ENCODE measurements around the gene AHCTF1.

The AHCTF1 gene, protein sequence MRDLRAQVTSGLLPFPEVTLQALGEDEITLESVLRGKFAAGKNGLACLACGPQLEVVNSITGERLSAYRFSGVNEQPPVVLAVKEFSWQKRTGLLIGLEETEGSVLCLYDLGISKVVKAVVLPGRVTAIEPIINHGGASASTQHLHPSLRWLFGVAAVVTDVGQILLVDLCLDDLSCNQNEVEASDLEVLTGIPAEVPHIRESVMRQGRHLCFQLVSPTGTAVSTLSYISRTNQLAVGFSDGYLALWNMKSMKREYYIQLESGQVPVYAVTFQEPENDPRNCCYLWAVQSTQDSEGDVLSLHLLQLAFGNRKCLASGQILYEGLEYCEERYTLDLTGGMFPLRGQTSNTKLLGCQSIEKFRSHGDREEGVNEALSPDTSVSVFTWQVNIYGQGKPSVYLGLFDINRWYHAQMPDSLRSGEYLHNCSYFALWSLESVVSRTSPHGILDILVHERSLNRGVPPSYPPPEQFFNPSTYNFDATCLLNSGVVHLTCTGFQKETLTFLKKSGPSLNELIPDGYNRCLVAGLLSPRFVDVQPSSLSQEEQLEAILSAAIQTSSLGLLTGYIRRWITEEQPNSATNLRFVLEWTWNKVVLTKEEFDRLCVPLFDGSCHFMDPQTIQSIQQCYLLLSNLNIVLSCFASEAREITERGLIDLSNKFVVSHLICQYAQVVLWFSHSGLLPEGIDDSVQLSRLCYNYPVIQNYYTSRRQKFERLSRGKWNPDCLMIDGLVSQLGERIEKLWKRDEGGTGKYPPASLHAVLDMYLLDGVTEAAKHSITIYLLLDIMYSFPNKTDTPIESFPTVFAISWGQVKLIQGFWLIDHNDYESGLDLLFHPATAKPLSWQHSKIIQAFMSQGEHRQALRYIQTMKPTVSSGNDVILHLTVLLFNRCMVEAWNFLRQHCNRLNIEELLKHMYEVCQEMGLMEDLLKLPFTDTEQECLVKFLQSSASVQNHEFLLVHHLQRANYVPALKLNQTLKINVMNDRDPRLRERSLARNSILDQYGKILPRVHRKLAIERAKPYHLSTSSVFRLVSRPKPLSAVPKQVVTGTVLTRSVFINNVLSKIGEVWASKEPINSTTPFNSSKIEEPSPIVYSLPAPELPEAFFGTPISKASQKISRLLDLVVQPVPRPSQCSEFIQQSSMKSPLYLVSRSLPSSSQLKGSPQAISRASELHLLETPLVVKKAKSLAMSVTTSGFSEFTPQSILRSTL (N-terminal part only)

DNA sequence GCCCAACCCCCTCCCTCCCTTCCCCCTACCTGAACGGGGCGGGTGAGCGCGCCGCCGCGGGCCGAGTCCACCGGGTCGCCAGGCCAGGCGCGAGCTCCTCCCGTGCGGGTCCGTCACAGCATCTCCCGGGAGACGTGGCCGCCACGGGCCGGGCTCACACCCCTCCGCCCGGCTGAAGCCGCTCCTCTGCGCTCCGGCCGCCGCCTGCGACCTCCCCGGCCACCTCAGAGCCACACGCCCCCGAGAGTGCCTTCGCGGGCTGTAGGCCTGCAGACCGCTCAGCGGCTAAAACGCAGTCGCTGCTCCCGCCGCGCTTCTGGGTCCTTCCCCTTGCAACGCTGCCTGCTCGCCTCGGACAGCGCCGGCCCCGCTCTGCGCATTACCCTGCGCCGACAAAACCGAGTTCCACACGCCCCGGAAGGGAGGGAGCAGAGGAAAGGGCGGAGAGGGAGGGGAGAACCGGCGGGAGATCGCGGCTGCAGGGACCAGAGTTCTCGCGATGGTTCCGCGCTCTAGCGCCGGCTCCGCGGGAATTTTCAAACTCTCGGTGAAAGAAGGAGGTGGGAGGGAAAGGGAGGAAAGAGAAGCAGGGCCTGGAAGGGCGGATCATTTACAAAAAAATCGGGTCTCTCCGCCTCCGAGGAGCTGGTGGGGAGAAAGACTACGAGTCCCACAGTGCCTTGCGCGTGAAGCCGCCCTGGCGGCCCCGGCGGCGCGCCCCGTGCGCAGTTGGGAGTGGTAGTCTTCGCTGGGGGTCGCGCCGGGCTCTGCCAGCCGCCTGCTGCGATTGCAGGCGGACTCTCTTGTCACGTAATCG, at the start of gene AHCTF1:
Gene AHCTF1 (minus strand): TSS at position 400 of the 817 bp plus-strand sequence. CDS start 13,578 bp downstream, outside the sequence.
- peak; percentile 98 for DNase-seq (ENCODE audit: low read depth)

DNA sequence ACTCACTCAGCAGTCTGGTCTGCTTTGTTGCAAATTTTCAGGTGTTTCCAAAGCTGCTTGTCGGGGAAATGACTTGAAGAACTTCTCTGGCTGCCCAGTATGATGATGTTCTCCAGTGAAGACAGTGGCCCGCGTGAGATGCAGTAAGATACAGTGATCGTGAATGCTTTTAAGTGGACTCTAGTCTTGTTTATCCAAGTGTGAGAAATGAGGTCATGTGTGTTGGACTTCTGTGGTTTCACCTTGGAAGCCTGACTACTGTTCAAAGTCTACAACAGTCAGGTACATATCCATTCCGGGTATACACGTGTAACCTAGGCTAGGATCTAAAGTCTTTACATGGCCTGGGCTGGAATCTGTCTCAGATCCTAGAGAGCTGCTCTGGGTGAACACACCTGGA, 47.0 kb upstream of the AHCTF1 start:
- no peak for DNase-seq (ENCODE audit: low read depth)

DNA sequence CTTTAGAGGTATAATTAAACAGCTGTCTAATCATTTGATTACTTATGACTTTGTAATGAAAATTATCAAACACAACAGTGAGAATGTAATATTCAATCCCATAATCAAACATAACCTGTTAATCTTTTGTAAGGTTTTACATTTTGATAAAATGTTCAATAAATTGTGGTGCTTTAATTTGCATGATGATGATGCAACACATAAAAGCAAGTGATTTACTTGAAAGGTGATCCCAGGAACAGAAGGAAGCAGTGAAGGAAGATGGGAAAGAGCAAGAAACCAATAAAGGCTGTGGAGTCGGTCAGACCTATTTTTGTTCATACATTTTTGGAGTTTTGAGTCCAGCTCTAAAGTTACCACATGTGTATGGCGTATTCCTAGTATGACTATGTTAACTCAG, 46.5 kb upstream of the AHCTF1 start:
- no peak for DNase-seq (ENCODE audit: low read depth)

DNA sequence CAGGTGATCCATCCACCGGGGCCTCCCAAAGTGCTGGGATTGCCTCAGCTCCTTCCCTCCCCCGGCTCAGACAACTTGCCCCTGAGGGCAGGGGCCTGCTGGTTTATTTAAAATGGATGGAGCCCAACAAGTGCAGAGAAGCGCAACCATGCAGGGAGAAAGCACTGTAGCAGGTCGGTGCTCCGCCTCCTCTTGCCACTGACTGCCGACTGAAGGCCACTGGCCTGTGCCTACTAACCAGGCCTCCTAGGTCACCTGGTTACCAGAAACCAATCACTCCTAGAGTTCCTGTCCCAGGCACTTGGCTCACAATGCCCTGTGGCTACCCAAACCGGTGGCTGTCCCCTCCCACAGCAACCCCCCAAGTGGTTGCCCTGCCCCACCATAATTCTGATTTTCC, 40.2 kb upstream of the AHCTF1 start:
- no peak for DNase-seq (ENCODE audit: low read depth)

DNA sequence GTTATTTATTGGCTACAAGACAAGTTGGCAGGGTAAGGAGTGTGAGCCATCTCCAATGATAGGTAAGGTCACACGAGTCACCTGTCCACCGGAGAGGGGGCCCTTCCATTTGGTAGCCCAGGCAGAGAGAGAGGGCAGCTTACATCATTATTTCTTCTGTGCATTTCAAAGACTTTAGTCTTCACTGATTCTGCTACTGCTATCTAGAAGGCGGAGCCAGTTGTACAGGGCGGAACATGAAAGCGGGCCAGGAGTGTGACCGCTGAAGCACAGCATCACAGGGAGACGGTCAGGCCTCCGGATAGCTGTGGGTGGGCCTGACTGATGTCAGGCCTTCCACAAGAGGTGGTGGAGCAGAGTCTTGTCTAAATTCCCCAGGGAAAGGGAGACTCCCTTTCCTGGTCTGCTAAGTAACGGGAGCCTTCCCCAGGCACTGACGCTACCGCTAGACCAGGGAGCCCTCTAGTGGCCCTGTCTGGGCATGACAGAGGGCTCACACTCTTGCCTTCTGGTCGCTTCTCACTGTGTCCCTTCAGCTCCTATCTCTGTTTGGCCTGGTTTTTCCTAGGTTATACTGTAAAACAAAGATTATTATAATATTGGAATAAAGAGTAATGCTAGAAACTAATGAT, 39.5 kb upstream of the AHCTF1 start:
- DNase-seq (ENCODE audit: low read depth) = peak; percentile 20

DNA sequence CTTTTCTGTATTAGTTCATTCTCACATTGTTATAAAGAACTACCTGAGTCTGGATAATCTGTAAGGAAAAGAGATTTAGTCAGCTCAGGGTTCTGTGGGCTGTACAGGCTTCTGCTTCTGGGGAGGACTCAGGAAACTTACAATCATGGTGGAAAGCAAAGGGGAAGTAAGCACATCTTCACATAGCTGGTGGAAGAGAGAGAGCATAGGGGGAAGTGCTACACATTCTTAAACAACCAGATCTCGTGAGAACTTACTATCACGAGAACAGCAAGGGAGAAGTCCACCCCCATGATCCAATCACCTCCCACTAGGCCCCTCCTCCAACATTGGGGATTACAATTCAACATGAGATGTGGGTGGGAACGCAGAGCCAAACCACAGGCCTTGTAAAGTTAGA, 37.9 kb upstream of the AHCTF1 start:
- no peak for DNase-seq (ENCODE audit: low read depth)

DNA sequence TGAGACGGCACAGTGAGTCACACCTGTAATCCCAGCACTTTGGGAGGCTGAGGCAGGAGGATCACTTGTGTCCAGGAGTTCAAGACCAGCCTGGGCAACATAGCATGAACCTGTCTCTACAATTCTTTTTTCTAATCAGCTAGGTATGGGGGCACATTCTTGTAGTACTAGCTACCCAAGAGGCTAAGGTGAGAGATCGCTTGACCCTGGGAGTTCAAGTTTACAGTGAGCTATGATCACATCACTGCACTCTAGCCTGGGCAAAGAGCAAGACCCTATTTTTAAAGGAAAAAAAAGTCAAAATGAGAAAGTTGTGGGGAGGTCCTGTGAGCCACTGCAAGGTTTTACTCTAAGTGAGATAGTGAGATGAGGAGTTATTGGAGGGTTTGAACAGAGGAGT, 34.8 kb upstream of the AHCTF1 start:
- DNase-seq (ENCODE audit: low read depth) = no peak

DNA sequence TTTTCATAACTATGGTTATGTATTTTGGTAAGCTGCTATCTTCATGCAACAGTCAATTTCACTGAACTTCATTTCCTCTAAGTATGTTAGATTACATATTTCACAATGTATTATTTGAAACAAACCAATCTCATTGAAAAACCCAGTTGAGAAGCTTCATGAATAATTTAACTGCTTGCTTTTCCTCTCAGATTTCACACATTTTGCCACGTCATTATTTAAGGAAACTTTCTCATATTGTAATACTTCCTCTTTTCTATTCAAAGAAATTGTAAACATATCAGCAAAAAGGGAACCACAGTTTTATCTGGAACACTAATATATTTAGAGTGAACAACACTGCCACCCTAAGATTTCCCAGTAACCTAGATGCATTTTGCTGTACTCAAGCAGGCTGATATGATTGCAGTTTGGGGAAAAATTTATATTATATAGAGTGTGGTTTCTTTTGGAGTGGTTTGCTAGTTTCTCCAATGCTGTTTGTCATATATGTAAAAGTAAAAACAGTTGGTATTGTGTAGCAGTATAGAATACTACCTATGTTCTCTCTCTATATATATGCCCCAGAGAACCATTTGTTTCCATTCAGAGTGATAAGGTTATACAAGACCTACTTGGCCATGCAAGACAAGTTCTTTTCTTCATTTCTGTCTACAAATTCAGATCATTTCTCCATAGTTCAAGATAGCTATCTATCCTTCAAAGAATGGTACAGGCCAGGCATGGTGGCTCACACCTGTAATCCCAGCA, 28.4 kb upstream of the AHCTF1 start:
- DNase-seq (ENCODE audit: low read depth) = no peak

DNA sequence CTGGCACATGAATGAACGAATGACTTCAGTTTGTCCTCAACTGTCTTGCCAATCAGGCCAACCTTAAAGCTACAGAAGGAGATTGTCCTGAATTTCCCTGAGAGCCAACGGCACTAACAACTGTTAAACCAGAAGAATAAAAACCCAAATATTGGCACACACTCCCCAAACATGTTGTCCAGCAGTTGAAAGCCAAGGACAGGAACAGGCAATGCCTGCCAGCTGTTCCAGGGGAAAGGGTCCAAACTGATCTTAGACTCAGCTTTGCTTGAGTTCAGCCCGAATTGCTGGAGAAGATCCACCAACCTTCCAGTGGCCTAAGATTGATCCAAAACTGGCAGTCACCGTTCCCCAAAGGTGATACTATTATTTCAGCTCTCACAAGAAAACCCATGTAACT, 22.4 kb upstream of the AHCTF1 start:
- DNase-seq (ENCODE audit: low read depth) = no peak

DNA sequence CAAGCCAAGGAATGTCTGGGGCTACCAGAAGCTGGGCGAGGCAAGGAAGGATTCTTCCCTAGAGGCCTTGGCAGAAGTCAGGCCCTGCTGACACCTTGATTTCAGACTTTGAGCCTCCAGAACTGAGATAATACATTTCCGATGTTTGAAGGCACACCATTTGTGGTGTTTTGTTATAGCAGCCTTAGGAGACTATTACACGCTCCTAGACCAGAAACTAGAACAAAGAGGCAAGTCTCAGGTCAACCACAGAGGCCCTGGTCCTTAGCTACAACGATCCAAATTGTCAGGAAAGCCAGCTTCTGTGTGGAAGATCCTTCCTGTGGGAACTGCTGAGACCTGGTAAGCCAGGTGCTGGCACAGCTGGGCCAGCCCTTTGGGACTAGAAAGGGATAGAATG, 19.7 kb upstream of the AHCTF1 start:
- no peak for DNase-seq (ENCODE audit: low read depth)

DNA sequence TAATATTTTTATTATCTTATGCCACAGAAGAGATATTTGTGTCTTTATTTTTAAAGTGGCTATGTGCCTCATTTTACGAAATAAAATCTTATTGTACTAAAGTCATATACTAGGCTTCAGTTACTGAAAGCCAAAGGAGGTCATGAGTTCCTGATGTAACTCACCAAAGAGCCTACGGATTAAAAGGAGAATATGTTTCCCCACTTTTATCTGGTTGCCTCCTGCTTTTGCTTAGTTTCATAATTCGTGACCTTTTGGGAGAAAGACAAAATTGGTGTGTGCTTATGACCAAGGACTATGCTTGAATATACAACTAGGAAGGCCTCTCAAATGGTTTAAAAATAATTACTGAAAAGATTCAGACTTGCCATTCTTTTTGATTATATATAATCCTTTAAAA, 18.2 kb upstream of the AHCTF1 start:
- no peak for DNase-seq (ENCODE audit: low read depth)

DNA sequence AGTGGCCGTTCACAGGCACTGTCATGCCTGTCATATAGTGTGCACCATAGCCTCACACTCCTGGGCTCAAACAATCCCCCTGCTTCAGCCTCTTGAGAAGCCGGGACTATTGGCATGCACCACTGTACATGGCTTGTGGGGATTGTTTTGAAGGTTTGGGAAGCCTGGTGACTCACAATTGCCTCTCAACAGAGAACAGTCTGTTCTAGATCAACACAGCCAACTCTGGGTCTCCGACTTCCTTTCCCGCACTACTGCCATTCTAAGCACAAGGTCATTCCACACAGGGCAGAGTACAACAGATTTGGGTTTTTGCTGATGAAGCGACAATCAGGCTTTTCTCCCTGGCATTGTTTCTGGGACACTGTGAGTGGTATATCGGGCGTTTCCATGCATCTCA, 15.5 kb upstream of the AHCTF1 start:
- peak; percentile 51 for DNase-seq (ENCODE audit: low read depth)

DNA sequence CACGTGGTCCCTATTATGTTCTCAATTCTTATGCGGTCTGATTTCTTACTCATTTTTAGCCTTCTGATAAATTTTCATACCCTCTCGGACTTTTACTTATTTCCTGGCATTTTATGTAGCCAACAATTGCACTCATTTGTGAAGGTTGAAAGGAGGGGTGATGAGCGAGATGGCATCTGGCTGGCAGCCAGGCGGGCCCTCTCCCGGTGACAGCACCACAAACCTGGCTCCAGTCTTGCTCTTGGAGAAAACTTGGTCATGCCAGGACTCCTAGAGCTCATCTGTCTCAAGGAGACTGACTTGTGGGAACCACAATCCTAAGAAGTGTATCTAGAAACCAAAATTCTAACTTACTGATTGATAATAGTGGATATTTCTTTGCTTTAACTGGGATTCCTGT, 14.6 kb upstream of the AHCTF1 start:
- no peak for DNase-seq (ENCODE audit: low read depth)

DNA sequence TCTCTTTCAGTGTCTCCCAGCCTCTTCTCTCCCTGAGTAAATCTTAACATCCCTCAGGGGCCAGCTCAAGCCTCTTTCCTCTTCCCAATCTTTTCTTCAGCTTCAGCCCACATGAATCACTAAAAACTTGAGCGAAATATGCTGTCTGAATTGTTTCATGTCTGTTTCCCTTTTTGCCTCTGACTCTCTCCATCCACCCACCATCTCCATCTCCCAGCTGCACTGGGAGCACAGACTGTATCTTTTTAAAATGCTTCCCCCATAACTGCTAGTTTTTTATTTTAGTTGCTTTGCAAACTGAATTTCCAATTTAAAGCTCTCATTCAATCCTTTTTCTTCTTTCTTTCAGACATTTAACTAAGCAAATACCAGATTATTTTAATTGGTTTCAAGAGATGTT, 3.0 kb upstream of the AHCTF1 start:
- no peak for DNase-seq (ENCODE audit: low read depth)

DNA sequence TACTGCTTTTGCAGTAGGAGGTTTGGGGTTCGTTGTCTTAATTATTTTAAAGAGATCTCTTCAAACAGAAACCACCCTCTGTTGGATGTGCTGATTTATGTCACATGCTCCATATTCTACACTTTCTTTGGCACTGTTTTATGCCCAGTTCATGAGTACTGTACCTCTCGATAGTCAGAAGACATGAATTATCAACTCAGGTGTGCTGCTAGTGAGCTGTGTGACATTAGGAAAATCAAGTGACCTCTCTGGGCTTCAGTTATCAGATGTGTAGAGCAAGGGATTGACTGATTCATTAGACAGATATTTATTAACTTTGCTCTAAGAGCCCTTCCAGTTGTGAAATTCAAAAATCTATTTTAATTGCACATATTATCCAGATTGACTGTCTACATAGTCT, 2.1 kb upstream of the AHCTF1 start:
- DNase-seq (ENCODE audit: low read depth) = no peak

DNA sequence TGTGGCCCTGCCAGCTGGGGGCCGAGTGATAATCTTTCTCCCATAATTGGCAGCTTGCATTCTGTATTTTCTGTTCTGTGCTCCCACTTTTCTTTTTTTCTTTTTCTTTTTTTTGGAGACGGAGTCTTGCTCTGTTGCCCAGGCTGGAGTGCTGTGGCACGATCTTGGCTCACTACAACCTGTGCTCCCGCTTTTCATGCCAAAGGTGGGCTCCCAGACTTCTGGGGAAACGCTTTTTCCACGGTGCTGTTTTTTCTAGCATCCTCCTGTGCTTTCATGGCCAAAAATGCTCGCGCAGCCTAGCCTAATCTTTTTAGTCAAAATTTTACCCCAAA, 585 bp upstream of the AHCTF1 start:
- DNase-seq (ENCODE audit: low read depth) = no peak

DNA sequence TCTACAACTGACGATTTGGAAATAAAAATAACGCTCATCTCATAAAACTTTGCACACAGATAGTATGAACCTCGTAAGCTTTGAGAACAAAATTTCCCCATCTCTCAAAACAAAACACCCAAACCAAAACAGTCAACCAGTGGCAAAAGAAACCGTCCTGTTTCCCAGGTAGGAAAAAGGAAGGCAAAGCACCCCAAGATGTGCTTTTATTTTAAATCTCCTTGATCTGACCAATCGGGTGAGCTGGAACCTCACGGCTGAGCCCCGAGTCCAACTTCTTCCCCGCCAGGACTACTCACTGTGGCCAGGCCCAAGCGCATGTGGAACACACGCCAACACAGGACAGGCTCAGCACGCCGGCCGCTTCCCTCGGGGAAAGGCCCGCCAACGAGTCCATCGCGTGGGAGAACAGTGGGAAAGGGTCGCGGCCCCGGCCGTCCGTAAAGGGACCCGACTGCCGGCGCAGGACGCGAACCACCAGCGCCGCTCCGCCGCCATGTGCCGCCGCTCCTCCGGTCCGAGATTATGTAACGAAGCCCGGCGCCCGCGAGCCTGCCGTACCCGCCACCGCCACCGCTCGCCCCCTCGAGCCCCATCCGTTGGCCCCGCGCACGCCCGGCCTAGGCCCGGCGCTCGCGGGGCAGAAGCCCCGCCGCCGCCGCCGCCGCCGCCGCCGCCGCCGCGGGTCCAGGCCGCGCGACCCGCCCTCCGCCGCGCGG, 759 bp downstream of the AHCTF1 start:
- DNase-seq (ENCODE audit: low read depth) = no peak

DNA sequence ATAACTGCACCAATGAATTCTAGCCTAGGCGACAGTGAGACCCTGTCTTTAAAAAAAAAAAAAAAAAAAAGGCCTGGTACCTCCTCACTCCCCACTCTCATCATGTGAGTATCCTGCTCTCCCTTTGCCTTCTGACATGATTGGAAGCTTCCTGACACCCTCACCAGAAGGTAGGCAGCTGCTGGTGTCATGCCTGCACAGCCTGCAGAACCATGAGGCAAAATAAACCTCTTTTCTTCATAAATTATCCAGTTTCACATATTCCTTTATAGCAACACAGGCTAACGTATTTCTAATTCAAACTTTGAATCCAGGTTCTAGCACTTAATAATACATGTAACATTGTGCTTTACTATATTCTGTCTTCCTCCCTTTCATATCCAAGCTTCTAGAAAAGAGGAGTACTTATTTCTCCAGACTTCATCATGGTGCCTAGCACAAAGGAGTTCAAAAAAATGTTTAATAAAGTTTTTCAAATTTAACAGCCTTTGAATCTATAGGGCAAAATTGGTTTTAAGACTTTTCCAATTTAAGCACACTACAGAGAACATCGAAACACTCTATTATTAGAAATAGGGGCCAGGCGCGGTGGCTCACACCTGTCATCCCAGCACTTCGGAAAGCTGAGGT, 5.6 kb downstream of the AHCTF1 start:
- DNase-seq (ENCODE audit: low read depth) = no peak

DNA sequence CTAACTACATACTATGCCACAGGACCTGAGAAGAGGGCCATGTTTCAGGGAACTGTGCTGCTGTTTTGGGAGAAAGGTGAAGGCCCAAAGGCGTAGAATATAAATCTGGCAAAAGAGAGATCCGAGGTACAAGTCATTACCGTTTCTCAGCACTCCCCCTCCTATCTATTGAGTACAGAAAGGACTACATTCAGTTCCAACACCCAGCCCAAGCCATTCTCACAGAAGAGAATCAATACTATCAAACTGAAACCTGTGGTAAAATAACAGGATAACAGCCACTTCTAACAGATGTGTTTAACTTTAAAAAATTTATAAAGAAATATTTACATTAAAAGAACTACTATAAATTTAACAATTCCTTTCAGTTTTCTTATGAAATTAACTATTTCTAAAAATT, 7.8 kb downstream of the AHCTF1 start:
- no peak for DNase-seq (ENCODE audit: low read depth)

DNA sequence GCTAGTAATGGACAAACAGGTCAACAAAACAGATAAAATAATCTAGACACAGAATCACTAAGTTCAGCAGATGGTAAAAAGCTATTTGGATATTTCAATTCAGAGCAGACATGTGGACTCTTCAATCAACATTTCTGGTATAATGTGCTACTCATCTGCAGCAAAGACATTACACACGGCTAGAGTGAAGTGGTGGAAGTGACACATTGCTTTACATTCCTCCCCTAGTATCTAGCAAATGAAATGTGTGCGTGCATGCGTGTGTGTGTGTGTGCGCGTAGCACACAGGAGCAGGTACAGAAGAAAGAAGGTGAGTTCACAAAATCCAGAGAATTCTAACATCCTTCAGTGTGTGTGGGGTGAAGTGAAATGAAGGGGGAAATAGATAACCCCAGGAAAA, 8.3 kb downstream of the AHCTF1 start:
- no peak for DNase-seq (ENCODE audit: low read depth)

Data from stromal cell of bone marrow (primary cell).